ENCODE results near the gene ASPG.

Gene ASPG

DNA sequence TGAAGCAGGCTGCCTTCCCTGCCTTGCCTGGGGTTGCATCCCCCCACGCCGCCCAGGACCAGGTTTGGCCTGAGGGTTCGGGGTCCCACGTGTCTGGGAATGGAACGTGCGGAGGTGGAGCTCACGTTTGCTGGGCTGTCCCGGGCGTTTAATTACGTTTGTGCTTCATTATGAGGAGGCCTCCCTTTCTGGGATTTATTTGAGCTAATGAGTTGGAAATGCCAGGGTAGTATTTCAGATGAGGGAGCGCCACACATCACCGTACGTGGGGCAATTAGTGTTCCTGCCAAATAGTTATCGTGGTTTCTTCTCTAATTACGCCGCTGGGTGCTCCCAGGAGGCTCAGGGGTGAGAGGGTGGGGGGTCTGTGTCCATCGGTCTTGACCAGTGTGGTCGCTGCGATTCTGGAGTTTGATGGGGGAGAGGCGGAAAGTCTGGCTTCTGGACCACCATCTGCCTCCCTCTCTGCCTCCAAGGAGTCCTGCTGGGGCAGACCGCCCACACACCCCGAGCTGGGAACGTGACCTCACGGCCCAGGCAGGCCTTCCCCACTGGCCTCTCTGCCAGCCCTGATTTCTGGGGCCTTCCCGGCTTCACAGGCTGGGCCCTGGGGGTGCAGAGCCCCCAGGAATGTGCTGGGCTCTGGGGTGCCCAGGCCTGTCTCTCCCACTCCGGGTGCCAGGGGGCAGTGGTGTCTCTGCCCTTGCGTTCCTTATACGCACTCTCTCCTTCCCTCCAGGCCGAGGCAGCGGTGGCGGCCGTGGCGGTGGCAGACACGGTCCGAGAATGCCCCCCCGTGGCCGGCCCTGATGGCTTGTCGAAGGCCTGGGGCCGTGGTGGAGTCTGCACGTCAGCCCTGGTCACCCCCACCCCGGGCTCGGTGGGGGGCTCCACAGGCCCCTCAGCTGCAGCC is 71.8 kb downstream of the ASPG start:
- in situ Hi-C loops (cut with MboI; ENCODE audit: low sequenced_read_pairs): no loop called here

DNA sequence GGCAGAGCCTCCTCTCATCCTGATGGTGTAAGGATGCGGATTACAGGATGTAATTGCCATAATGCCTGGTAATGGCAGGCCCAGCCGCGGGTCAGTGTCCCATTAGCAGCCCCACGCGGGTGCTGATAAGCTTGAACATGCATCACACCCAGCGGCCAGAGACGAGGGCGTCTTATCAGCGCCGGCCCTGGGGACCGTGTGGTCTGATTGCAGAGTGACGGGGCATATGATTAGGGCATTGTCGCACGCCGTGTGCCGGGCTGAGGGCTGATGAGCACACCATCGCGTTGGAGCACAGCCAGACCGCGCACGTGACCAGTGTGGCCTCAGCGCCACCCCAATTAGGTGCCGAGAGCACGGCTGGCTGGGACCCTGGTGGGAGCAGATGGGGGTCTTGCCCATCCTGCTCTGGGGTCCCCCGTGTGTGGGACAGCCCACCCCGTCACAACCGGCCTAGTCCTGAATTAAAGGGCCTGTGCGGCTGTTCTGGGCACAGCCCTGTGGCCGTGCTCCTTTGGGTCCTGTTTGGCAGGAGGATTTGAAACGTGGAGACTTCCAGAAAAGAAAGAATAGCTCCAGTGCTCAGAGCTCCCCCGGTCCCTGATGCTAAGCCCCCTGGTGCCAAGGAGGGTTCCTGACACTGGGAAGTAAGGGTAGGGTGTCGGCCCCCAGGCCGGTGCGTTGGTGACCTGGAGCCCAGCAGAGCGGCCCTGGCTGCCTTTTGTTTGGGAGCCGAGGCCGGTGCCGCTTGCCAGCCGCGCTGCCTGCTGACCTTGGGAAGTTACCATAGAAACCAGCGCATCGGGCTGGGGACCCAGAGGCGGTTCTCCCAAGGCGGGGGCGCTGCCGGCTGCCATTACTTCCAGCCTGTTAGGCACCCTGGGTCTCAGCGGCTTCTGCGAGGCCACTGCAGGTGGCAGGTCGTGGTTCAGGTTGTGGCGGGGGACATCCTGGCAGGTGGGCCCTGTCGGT is 73.6 kb downstream of the ASPG start:
- in situ Hi-C loops (cut with MboI; ENCODE audit: low sequenced_read_pairs): no loop called here

DNA sequence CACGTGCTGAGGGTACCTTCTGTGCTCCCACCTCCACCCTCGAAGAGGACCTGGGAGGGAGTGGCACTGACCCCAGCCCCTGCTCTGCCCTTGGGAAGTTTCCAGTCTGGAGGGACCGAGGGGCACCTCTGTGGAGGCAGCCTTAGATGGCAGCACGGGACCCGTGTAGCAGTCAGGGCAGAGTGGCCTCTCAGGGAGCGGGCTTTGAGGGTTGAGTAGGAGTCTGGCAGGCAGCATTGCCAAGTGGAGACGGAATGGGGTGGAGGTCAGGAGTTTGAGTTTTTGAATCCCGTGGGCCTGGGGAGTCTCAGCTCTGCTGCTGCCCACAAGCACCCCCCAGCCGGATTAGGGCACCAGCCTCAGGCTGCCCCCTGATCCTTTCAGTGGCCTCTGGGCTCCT is 74.5 kb downstream of the ASPG start:
- in situ Hi-C loops (cut with MboI; ENCODE audit: low sequenced_read_pairs): no loop called here

DNA sequence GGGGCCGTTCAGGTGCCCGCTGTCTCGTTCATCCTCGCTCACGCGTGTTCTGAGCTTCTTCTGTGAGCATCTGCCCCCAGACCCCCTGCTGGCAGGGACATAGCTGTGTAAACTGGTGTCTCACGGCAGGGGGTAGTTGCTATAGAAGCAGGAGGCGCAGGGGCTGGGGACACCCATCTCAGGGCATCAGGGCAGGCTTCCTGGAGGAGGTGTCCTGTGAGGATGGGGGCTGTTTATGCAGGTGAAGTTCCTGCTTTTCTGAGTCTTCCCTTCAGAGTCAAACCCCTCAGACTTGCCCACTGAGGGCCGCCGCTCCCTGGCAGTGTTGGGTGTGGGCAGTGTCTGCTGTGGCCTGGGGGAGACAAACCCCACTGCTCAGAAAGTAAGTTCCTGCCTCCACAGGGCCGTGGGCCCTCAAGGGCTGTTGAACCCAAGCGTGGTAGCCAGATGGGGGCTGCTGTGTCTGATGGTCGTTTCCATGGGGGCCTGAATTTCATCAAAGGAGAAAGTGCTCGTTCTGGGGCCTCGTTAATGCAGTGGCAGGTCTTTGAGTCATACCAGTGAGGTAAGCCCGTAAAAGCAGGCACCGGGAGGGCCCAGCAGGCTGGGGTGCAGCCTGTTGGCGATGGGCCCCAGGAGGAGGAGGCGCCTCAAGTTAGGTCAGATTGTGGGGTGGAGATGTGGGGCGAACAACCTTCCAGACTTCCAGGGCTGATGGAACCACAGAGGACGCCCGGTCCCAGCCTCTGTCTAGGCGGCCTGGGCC is 76.3 kb downstream of the ASPG start:
- in situ Hi-C loops (cut with MboI; ENCODE audit: low sequenced_read_pairs): no loop called here

DNA sequence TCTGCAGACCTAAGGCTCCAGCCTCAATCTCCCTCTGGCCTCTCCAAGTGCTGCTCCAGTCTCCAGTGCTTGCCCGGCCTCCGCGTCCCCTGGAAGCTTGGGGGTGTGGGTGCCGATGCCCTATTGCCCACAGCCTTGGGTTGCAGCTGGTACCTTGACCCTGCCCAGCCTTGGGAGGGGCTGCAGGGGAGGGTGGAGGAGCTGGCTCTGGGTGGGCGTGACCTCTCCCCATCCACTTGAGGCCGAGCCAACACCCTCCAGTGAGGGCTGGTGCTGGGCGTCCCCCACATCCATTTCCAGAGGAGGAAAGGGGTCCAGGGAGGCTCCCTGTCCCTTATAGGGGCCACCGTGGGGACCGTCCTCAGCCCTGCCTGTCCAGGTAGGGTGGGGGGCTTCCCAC is 77.0 kb downstream of the ASPG start:
- in situ Hi-C loops (cut with MboI; ENCODE audit: low sequenced_read_pairs): no loop called here

DNA sequence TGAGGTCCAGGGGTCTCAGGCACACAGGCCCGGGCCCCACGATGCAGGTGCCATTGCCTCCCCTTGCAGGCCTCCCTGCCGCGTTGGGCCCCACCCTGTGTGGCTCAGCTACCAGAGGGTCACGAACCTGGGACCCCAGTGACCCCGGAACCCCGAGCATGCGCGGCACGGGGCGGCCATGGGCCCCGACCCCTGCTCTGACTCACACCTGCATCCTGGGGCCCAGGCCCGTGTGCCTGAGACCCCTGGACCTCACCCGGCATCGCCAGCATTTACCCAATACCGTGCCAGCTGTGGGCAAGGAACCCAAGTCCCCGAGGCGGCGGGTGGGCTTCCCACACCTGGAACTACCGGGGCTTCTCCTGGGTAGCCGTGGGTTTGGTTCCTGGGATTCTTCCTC is 78.0 kb downstream of the ASPG start:
- in situ Hi-C loops (cut with MboI; ENCODE audit: low sequenced_read_pairs): no loop called here

DNA sequence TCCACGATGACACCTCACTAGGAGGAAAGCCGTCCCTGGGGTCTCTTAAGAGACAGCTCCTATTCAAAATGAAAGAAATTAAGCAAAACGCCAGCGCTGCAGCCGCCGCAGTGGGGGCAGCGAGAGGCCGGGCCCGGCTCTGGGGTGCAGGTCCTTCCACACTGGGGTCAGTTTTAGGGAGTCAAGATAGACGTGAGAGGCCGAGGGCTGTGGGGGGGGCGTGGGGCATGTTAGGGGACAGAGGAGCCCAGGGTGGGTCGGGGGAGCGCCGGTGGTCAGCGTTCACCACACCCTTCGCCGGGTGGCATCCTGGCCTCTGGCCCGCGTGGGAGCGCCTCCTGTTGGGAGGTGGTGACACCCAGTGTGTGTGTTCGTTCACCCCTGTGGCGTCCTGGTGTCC is 78.5 kb downstream of the ASPG start:
- in situ Hi-C loops (cut with MboI; ENCODE audit: low sequenced_read_pairs): no loop called here

DNA sequence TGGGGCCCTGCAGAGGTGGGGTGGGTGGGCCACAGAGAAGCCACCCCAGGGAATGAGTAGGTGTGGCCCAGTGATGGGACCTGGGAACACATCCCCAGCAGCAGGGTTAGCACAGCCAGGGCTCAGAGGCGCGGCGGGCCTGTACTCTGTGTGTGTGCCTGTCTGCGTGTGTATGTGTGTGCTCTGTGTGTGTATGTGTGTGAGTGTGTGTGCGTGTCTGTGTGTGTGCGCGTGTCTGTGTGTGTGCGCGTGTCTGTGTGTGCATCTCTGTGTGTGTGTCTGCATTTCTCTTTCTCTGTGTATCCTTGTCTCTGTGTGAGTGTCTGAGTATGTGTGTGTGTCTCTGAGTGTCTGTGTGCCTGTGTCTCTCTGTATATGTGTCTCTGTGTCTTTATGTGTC is 79.0 kb downstream of the ASPG start:
- in situ Hi-C loops (cut with MboI; ENCODE audit: low sequenced_read_pairs): no loop called here

All from HL-60/S4 treated with phorbol 12-myristate 13-acetate at 8.2 ng/mL for 4 days and 3 days (cell line).